Endothelial cell of umbilical vein (primary cell): Measurements from ENCODE around the gene MERTK. TPM values are rescaled to one million over a fixed set of nuclear protein-coding genes. Genes with fewer than 3 reads are reported as not detected.

ENCODE experiments used
- BruUV-seq: library from RNA; stranded (reverse); fragments of 400-500 nt; replicated peaks from 2 replicates; lab custom pipeline; 2021; lab: Mats Ljungman, UMichigan
- CTCF ChIA-PET: fragments of 300-600, 350-600 bp; sonication (Branson Sonifier 250); formaldehyde crosslinking; loops from one replicate; lab custom pipeline; 2021; ENCODE audit warnings: antibody characterized with exemption, inconsistent platforms; lab: Charles Lee
- POLR2A ChIA-PET: fragments of 300-600, 350-600 bp; sonication (Branson Sonifier 250); formaldehyde crosslinking; loops from one replicate; lab custom pipeline; 2021; ENCODE audit warnings: antibody characterized with exemption, inconsistent platforms; lab: Charles Lee
- DNase-seq: peaks from one replicate; pipeline ENCODE4 v3.0.0-alpha.2; 2011; ENCODE audit warnings: low read depth, low spot score
- FAIRE-seq: peaks from 2 replicates; lab custom pipeline; 2011; peaks lifted over from hg19 to GRCh38; lab: Jason Lieb, UNC
- H2AFZ ChIP-seq: 2 replicates; pipeline ENCODE4 v1.6.0; 2012; ENCODE audit warnings: low read depth, low read length, control low read depth, inconsistent platforms
- H3K27ac ChIP-seq: 2 replicates; pipeline ENCODE4 v1.5.1; 2011; ENCODE audit warnings: low read depth, mild to moderate bottlenecking, control low read depth, low read length, moderate library complexity; ENCODE audit not compliant: insufficient read depth
- H3K27me3 ChIP-seq, 2 experiments: 2 replicates each; pipeline versions ENCODE4 v1.6.0 to v1.6.1; 2011; ENCODE audit warnings: low read length in 2 of 2, mixed read lengths in 1 of 2; ENCODE audit not compliant: control insufficient read depth in 2 of 2, insufficient read depth in 2 of 2
- H3K36me3 ChIP-seq, 2 experiments: 2 replicates in 1 of 2; 3 replicates in 1 of 2; pipeline ENCODE4 v1.5.1; 2011; ENCODE audit warnings: low read length in 2 of 2, mild to moderate bottlenecking in 1 of 2, moderate library complexity in 1 of 2; ENCODE audit not compliant: control insufficient read depth in 2 of 2, insufficient read depth in 2 of 2; ENCODE audit errors: extremely low read depth in 1 of 2
- H3K4me1 ChIP-seq: 3 replicates; pipeline ENCODE4 v1.5.1; 2011; ENCODE audit warnings: mild to moderate bottlenecking, low read length; ENCODE audit not compliant: control insufficient read depth, insufficient read depth; ENCODE audit errors: extremely low read depth
- H3K4me2 ChIP-seq: 2 replicates; pipeline ENCODE4 v1.6.1; 2011; ENCODE audit warnings: low read length, control low read depth, mixed read lengths; ENCODE audit not compliant: insufficient read depth
- H3K4me3 ChIP-seq, 3 experiments: fragments of 200-600 bp in 1 of 3; sonication (generic), shearing (Covaris generic) in 1 of 3; replicated peaks in 1 of 3; 2 replicates each; pipeline ENCODE4 v1.5.1; 2011 to 2016; ENCODE audit warnings: control low read depth in 3 of 3, low read length in 3 of 3, mild to moderate bottlenecking in 2 of 3, inconsistent platforms in 1 of 3, low read depth in 1 of 3, moderate library complexity in 1 of 3; ENCODE audit not compliant: insufficient read depth in 1 of 3
- H3K79me2 ChIP-seq: 2 replicates; pipeline ENCODE4 v1.6.0; 2012; ENCODE audit warnings: low read length, inconsistent platforms; ENCODE audit not compliant: control insufficient read depth, insufficient read depth
- H3K9ac ChIP-seq: replicated peaks from 2 replicates; pipeline ENCODE3; 2011; ENCODE audit warnings: low read length, control low read depth; ENCODE audit not compliant: insufficient read depth; ENCODE audit errors: extremely low read depth
- H3K9me1 ChIP-seq: replicated peaks from 3 replicates; pipeline ENCODE4 v1.6.0; 2011; ENCODE audit warnings: mild to moderate bottlenecking, low read length; ENCODE audit not compliant: control insufficient read depth, insufficient read depth; ENCODE audit errors: extremely low read depth
- H3K9me3 ChIP-seq: replicated peaks from 2 replicates; pipeline ENCODE4 v1.5.1; 2012; ENCODE audit warnings: low read length, inconsistent platforms; ENCODE audit not compliant: control insufficient read depth, insufficient read depth
- H4K20me1 ChIP-seq: replicated peaks from 2 replicates; pipeline ENCODE3; 2011; ENCODE audit warnings: mild to moderate bottlenecking, low read length; ENCODE audit not compliant: control insufficient read depth, insufficient read depth; ENCODE audit errors: extremely low read depth
- CTCF ChIP-seq, 2 donors: IDR thresholded peaks; 1 replicate in 1 of 2; 2 replicates in 1 of 2; pipeline ENCODE4 v1.5.1; 2011; ENCODE audit warnings: low read length in 2 of 2, mild to moderate bottlenecking in 2 of 2, moderate library complexity in 2 of 2, control low read depth in 1 of 2, inconsistent platforms in 1 of 2, low read depth in 1 of 2; ENCODE audit not compliant: insufficient read depth in 1 of 2; ENCODE audit errors: extremely low read depth in 1 of 2
- FOS ChIP-seq: IDR thresholded peaks from 2 replicates; pipeline ENCODE4 v1.6.1; 2011; ENCODE audit warnings: mild to moderate bottlenecking, low read length, moderate library complexity, borderline replicate concordance; ENCODE audit not compliant: insufficient read depth
- GATA2 ChIP-seq: IDR thresholded peaks from 2 replicates; pipeline ENCODE4 v1.7.0; 2011; ENCODE audit warnings: low read depth, mild to moderate bottlenecking, moderate library complexity, mixed read lengths, low read length; ENCODE audit not compliant: insufficient read length, insufficient read depth
- JUN ChIP-seq: IDR thresholded peaks from 2 replicates; pipeline ENCODE4 v1.6.1; 2011; ENCODE audit warnings: borderline replicate concordance, low read depth; ENCODE audit not compliant: insufficient read length, insufficient read depth
- MAX ChIP-seq: IDR thresholded peaks from 2 replicates; pipeline ENCODE4 v1.6.1; 2011; ENCODE audit not compliant: insufficient read depth, insufficient read length
- POLR2A ChIP-seq: IDR thresholded peaks from 2 replicates; pipeline ENCODE4 v1.6.1; 2012; ENCODE audit warnings: low read depth, mild to moderate bottlenecking, control low read depth, low read length
- dilution Hi-C: fragments of 300-500 bp; cut with MboI; formaldehyde crosslinking; loops from one replicate; pipeline ENCODE4 v1.15.0; 2019; ENCODE audit warnings: low sequenced_read_pairs; ENCODE audit not compliant: extremely low pct_ligation_motif_present
- intact Hi-C: fragments of 100-400 bp; cut with micrococcal nuclease; formaldehyde crosslinking; loops from one replicate; pipeline ENCODE4 v1.10.0; 2022
- polyA plus RNA-seq, 4 experiments: library from polyadenylated mRNA; depleted of rRNA in 3 of 4; stranded (reverse) in 3 of 4; unstranded in 1 of 4; fragments of >200 nt; gene quantifications; 2 replicates each; pipeline versions ENCODE4 v1.2.1 to v1.2.3, GENCODE V29; 2011 to 2012; ENCODE audit warnings: missing spikeins in 1 of 4
- total RNA-seq: library from RNA; stranded (reverse); gene quantifications from 2 replicates; pipeline ENCODE4 v1.2.3, GENCODE V29; 2021

The MERTK gene
- total and polyA plus RNA-seq, 2 donors (not counting 3 experiments of a cell fraction or from before 2014, with no cell fraction given), result 37.3 to 39.6 TPM

- H3K4me2 ChIP-seq, result peak overlapping the region; percentile 13
- H3K36me3 ChIP-seq, result peaks cover 4 to 7% of the 10 kb centered on the region in 2 experiments
- peak overlapping the region; percentile 13 for H3K9ac ChIP-seq
- FAIRE-seq, result peak; percentile 37
- dilution Hi-C loops (no loop called here), intact Hi-C loops (no loop called here)
- peak; percentile 77 for DNase-seq
- CTCF ChIA-PET, result interaction anchor here (2.0 kb wide), 1 partner anchor 15 kb away, joined by 7 read pairs; no protein-coding TSS in a partner anchor
- no peak overlapping the region for H3K4me3 ChIP-seq
- no peaks in the 10 kb centered on the region for H3K9me3 ChIP-seq
- peak overlapping the region; percentile 74 for H3K27ac ChIP-seq
- no peaks in the 10 kb centered on the region for H3K9me1 ChIP-seq
- H3K4me1 ChIP-seq, result peaks cover 53% of the 10 kb centered on the region
- H4K20me1 ChIP-seq, result no peaks in the 10 kb centered on the region
- peaks cover 34% of the 10 kb centered on the region for H3K79me2 ChIP-seq
- POLR2A ChIA-PET, result interaction anchor here (0.9 kb wide), 1 partner anchor 14 kb away, joined by 3 read pairs; no protein-coding TSS in a partner anchor
- H3K27me3 ChIP-seq, result no peaks in the 10 kb centered on the region
- BruUV-seq, result no TSS peak
- no peak overlapping the region for H2AFZ ChIP-seq
- TF ChIP-seq GATA2, result peak; percentile 21
- no peak for TF ChIP-seq JUN
- TF ChIP-seq MAX, result no peak
- TF ChIP-seq CTCF (IDR thresholded peaks at IDR 0.05; ENCODE audit: extremely low read depth in 1 of 2, insufficient read depth in 1 of 2, low read depth in 1 of 2, low read length in 2 of 2), result no peak
- no peak for TF ChIP-seq FOS
- no peak for TF ChIP-seq POLR2A
Measured at GRCh38 chr2:112061299-112061698, 162.9 kb downstream of the MERTK start.
